SK-N-SH (cell line): Measurements from ENCODE around the gene ZCCHC14. TPM values are rescaled to one million over a fixed set of nuclear protein-coding genes. Genes with fewer than 3 reads are reported as not detected.

ENCODE experiments used
- CTCF ChIA-PET: fragments of 300-600, 350-600 bp; formaldehyde crosslinking; extraction: SDS; loops from one replicate; lab custom pipeline; 2021; lab: Yijun Ruan, JAX
- POLR2A ChIA-PET: fragments of 350-600 bp; sonication (Branson Sonifier 250); formaldehyde crosslinking; extraction: SDS; loops from one replicate; lab custom pipeline; 2020; ENCODE audit warnings: antibody characterized with exemption, inconsistent platforms; lab: Yijun Ruan, JAX
- DNase-seq: peaks from one replicate; pipeline ENCODE4 v3.0.0; 2012
- H2AFZ ChIP-seq: fragments of 200-600 bp; sonication (generic); 2 replicates; pipeline ENCODE4 v1.8.1; 2016; ENCODE audit warnings: antibody characterized with exemption, mild to moderate bottlenecking, low read depth
- H3F3A ChIP-seq: fragments of 200-600 bp; sonication (generic); replicated peaks from 2 replicates; pipeline ENCODE3; 2016; ENCODE audit warnings: antibody characterized with exemption, mild to moderate bottlenecking; ENCODE audit not compliant: insufficient read depth
- H3K27ac ChIP-seq, 2 experiments: fragments of 200-500 bp in 1 of 2; fragments of 200-600 bp in 1 of 2; sonication (Bioruptor generic) in 1 of 2; sonication (generic), shearing (Covaris generic) in 1 of 2; 2 replicates each; pipeline versions ENCODE4 v1.5.1 to v1.6.1; 2014 to 2016; ENCODE audit warnings: low read depth in 2 of 2, inconsistent platforms in 1 of 2, low read length in 1 of 2, mild to moderate bottlenecking in 1 of 2, mixed read lengths in 1 of 2
- H3K27me3 ChIP-seq: fragments of 200-600 bp; sonication (generic), shearing (Covaris generic); 2 replicates; pipeline ENCODE4 v1.6.1; 2016; ENCODE audit warnings: mixed run types; ENCODE audit not compliant: insufficient read depth
- H3K36me3 ChIP-seq, 2 experiments: fragments of 200-500 bp in 1 of 2; fragments of 200-600 bp in 1 of 2; sonication (Bioruptor generic) in 1 of 2; sonication (generic) in 1 of 2; replicated peaks in 1 of 2; 2 replicates each; pipeline versions ENCODE3 to v1.5.1; 2014 to 2016; ENCODE audit warnings: low read length in 1 of 2, mild to moderate bottlenecking in 1 of 2; ENCODE audit not compliant: insufficient read depth in 2 of 2, control insufficient read depth in 1 of 2
- H3K4me1 ChIP-seq, 2 experiments: fragments of 200-500 bp in 1 of 2; fragments of 200-600 bp in 1 of 2; sonication (Bioruptor generic) in 1 of 2; sonication (generic), shearing (Covaris generic) in 1 of 2; 2 replicates each; pipeline versions ENCODE4 v1.5.1 to v1.6.1; 2014 to 2016; ENCODE audit warnings: low read depth in 1 of 2, low read length in 1 of 2, mixed run types in 1 of 2; ENCODE audit not compliant: insufficient read depth in 2 of 2, control insufficient read depth in 1 of 2
- H3K4me2 ChIP-seq: fragments of 200-600 bp; sonication (generic), shearing (Covaris generic); 2 replicates; pipeline ENCODE4 v1.6.1; 2017; ENCODE audit warnings: mixed run types
- H3K4me3 ChIP-seq, 2 experiments: fragments of 200-500 bp in 1 of 2; fragments of 200-600 bp in 1 of 2; sonication (Bioruptor generic) in 1 of 2; sonication (generic), shearing (Covaris generic) in 1 of 2; 2 replicates each; pipeline versions ENCODE4 v1.5.1 to v1.8.1; 2014 to 2016; ENCODE audit warnings: low read depth in 2 of 2, inconsistent platforms in 1 of 2, low read length in 1 of 2, mild to moderate bottlenecking in 1 of 2, mixed read lengths in 1 of 2, moderate library complexity in 1 of 2
- H3K79me2 ChIP-seq: fragments of 200-600 bp; sonication (generic); 2 replicates; pipeline ENCODE4 v1.8.1; 2017; ENCODE audit warnings: mild to moderate bottlenecking; ENCODE audit not compliant: insufficient read depth
- H3K9ac ChIP-seq: fragments of 200-600 bp; sonication (generic); 2 replicates; pipeline ENCODE4 v1.6.1; 2017; ENCODE audit warnings: mixed run types
- H3K9me2 ChIP-seq: fragments of 200-600 bp; sonication (generic); 2 replicates; pipeline ENCODE4 v1.6.1; 2017; ENCODE audit warnings: mixed run types
- H3K9me3 ChIP-seq: fragments of 200-600 bp; sonication (generic); 2 replicates; pipeline ENCODE4 v1.6.1; 2017; ENCODE audit warnings: mixed run types, mild to moderate bottlenecking, moderate library complexity
- H4K20me1 ChIP-seq: fragments of 200-600 bp; sonication (generic); 2 replicates; pipeline ENCODE4 v1.6.1; 2017; ENCODE audit warnings: mild to moderate bottlenecking, mixed run types; ENCODE audit not compliant: insufficient read depth
- FOXJ3 ChIP-seq: sonication (generic); formaldehyde crosslinking; IDR thresholded peaks from 2 replicates; pipeline ENCODE4 v1.5.1; 2020; ENCODE audit warnings: mild to moderate bottlenecking, missing genetic modification reagents
- GABPA ChIP-seq: IDR thresholded peaks from 2 replicates; pipeline ENCODE4 v1.4.0; 2012; ENCODE audit warnings: low read depth, mild to moderate bottlenecking
- GATA2 ChIP-seq: sonication (generic); formaldehyde crosslinking; IDR thresholded peaks from 2 replicates; pipeline ENCODE4 v1.5.0; 2020; ENCODE audit warnings: mild to moderate bottlenecking, missing genetic modification reagents
- MEF2A ChIP-seq: IDR thresholded peaks from 2 replicates; pipeline ENCODE4 v1.4.0; 2012; ENCODE audit warnings: low read depth, borderline replicate concordance
- MXI1 ChIP-seq: IDR thresholded peaks from 2 replicates; pipeline ENCODE4 v1.6.1; 2012; ENCODE audit warnings: mild to moderate bottlenecking, low read depth, low read length, improper control_type of control experiment
- RAD21 ChIP-seq: IDR thresholded peaks from 2 replicates; pipeline ENCODE4 v1.6.1; 2012; ENCODE audit warnings: mild to moderate bottlenecking, low read length
- RFX5 ChIP-seq: IDR thresholded peaks from 2 replicates; pipeline ENCODE4 v1.6.1; 2012; ENCODE audit warnings: mild to moderate bottlenecking, improper control_type of control experiment, low read length
- SIN3A ChIP-seq: IDR thresholded peaks from 2 replicates; pipeline ENCODE4 v1.6.1; 2012; ENCODE audit warnings: low read depth, mild to moderate bottlenecking, low read length, moderate library complexity, borderline replicate concordance
- TAF1 ChIP-seq: IDR thresholded peaks from 2 replicates; pipeline ENCODE4 v1.6.1; 2012; ENCODE audit warnings: low read depth, mild to moderate bottlenecking, low read length, moderate library complexity, borderline replicate concordance
- TEAD4 ChIP-seq: IDR thresholded peaks from 2 replicates; pipeline ENCODE4 v1.4.0; 2012; ENCODE audit warnings: mild to moderate bottlenecking, borderline replicate concordance; ENCODE audit not compliant: insufficient read depth
- WGBS: methylation state at CpG from one replicate; pipeline ENCODE4 v1.1.6; 2017; ENCODE audit warnings: low lambda C conversion rate; 5-methylcytosine and 5-hydroxymethylcytosine counted together
- polyA plus RNA-seq, 3 experiments: library from polyadenylated mRNA; depleted of rRNA; stranded (reverse); fragments of >200 nt; gene quantifications; 2 replicates each; pipeline ENCODE4 v1.2.3, GENCODE V29; 2012
- TF ChIP-seq, protein P1 (sequence below): IDR thresholded peaks from 2 replicates; pipeline ENCODE4 v1.4.0; 2012; ENCODE audit warnings: low read depth, borderline replicate concordance
- TF ChIP-seq, protein P2 (sequence below): IDR thresholded peaks from 2 replicates; pipeline ENCODE4 v1.4.0; 2012; ENCODE audit warnings: low read depth, borderline replicate concordance
- TF ChIP-seq, protein P3 (sequence below): IDR thresholded peaks from 2 replicates; pipeline ENCODE4 v1.4.0; 2012; ENCODE audit warnings: low read depth
- TF ChIP-seq, protein P4 (sequence below): fragments of 150-350 bp; IDR thresholded peaks from 2 replicates; pipeline ENCODE4 v1.6.1; 2017; ENCODE audit warnings: antibody characterized with exemption, low read length, low read depth, borderline replicate concordance
- TF ChIP-seq, protein P5 (sequence below): fragments of 150-350 bp; IDR thresholded peaks from 2 replicates; pipeline ENCODE4 v1.6.1; 2016; ENCODE audit warnings: mild to moderate bottlenecking, low read depth, low read length

The ZCCHC14 gene
- polyA plus RNA-seq, 1 of the 3 experiments (the other 2 are of a cell fraction): 5.7 TPM

DNA sequence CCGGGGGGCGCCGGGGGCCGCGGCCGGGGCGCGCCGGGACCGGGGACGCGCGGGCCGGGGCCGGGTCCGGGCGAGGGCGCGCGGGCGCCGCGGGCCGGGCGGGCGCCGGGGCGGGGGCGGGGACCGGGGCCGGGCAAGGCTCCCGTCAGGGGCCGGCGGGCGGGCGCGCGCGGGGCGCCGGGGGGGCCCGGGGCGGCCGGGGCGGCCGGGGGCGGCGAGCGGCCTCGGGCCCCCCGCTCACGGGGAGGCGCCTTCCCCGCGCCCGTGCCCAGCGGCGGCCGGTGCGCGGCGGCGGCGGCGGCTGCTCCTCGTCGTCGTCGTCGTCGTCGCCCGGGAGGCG is 563 bp downstream of the ZCCHC14 start:
- Histone ChIP-seq H3K4me1 (peaks cover 9 to 36% of the 10 kb centered on the region in 2 experiments), H3K27me3 (no peaks in the 10 kb centered on the region), H3K9me3 (no peaks in the 10 kb centered on the region), H3F3A (no peaks in the 10 kb centered on the region), H3K36me3 (no peaks in the 10 kb centered on the region), H3K27ac (peak overlapping the region in 1 of 2 experiments; percentile 78; a peak in 2 of 4 replicates)
- TF ChIP-seq GABPA: no peak
- TF ChIP-seq, protein P1, sequence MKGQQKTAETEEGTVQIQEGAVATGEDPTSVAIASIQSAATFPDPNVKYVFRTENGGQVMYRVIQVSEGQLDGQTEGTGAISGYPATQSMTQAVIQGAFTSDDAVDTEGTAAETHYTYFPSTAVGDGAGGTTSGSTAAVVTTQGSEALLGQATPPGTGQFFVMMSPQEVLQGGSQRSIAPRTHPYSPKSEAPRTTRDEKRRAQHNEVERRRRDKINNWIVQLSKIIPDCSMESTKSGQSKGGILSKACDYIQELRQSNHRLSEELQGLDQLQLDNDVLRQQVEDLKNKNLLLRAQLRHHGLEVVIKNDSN: no peak
- TF ChIP-seq, protein P2, sequence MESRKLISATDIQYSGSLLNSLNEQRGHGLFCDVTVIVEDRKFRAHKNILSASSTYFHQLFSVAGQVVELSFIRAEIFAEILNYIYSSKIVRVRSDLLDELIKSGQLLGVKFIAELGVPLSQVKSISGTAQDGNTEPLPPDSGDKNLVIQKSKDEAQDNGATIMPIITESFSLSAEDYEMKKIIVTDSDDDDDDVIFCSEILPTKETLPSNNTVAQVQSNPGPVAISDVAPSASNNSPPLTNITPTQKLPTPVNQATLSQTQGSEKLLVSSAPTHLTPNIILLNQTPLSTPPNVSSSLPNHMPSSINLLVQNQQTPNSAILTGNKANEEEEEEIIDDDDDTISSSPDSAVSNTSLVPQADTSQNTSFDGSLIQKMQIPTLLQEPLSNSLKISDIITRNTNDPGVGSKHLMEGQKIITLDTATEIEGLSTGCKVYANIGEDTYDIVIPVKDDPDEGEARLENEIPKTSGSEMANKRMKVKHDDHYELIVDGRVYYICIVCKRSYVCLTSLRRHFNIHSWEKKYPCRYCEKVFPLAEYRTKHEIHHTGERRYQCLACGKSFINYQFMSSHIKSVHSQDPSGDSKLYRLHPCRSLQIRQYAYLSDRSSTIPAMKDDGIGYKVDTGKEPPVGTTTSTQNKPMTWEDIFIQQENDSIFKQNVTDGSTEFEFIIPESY: no peak
- TF ChIP-seq MXI1: no peak
- TF ChIP-seq, all 33 proteins: peak for 0
- WGBS: no CpG with 5 or more reads among the region's 74 CpGs
- ChIA-PET CTCF (interaction anchor here (0.6 to 2.4 kb wide), 4 partner anchors 19 to 75 kb away, joined by 3 to 10 read pairs (median 6); no protein-coding TSS in a partner anchor), POLR2A (interaction anchor here (1.1 kb wide), 1 partner anchor 17 kb away, joined by 3 read pairs; no protein-coding TSS in a partner anchor)
- Histone ChIP-seq H3K4me3 (peak overlapping the region in 1 of 2 experiments; percentile 65; a peak in 2 of 4 replicates), H3K79me2 (peaks cover 46% of the 10 kb centered on the region), H3K9ac (no peak overlapping the region), H2AFZ (no peak overlapping the region), H4K20me1 (peaks cover 47% of the 10 kb centered on the region), H3K4me2 (no peak overlapping the region), H3K9me2 (no peaks in the 10 kb centered on the region)
- peak; percentile 57 for DNase-seq

DNA sequence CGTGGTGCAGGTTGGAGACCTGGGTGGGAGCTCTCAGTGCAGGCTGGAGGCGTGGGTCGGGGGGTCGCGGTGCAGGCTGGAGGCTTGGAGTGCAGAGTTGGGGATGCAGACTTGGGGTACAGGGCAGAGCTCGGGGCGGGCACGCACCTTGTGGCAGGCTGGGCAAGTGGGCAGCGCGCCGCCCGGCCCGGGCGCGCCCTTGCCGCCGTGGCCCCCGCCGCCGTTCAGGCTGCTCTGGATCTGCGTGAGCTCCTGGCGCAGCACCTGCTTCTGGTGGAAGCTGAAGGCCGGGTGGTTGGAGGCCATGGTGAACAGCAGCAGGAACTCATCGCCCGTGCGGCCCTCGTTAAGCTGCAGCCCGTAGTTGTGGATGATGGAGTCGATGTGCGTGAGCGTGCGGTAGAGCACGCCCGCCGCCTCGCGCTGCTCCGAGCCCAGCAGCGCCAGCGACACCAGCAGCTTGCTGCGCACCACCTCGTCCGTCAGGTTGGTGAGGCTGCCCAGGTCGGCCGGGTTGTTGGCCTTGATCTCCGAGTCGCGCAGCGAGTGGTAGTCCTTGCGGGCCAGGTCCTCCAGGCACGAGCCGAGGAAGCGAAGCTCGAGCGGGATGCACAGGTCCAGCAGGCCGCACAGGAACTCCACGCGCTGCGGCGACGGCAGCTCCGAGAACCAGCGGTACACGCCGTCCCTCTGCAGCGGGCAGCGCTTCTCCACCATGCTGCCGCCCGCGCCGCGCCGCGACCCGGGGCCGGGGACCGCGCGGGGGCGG is 1.1 kb downstream of the ZCCHC14 start:
- no peaks in the 10 kb centered on the region for H3K9me2 ChIP-seq
- DNase-seq: peak; percentile 47
- H3K79me2 ChIP-seq: peaks cover 52% of the 10 kb centered on the region
- no peak overlapping the region; a peak in 1 of 4 replicates for H3K27ac ChIP-seq
- 7% methylated on average over 34 of the region's 80 CpGs for WGBS
- no peaks in the 10 kb centered on the region for H3K36me3 ChIP-seq
- no peaks in the 10 kb centered on the region for H3K27me3 ChIP-seq
- CTCF ChIA-PET: interaction anchor here (0.6 to 2.4 kb wide), 7 partner anchors 18 to 98 kb away, joined by 3 to 10 read pairs (median 5); no protein-coding TSS in a partner anchor
- POLR2A ChIA-PET: interaction anchor here (0.6 to 1.1 kb wide), 4 partner anchors 17 to 48 kb away, joined by 3 read pairs; no protein-coding TSS in a partner anchor
- peaks cover 14 to 40% of the 10 kb centered on the region in 2 experiments for H3K4me1 ChIP-seq
- peak overlapping the region; percentile 82 for H3K4me2 ChIP-seq
- H2AFZ ChIP-seq: no peak overlapping the region
- H3K9me3 ChIP-seq: no peaks in the 10 kb centered on the region
- no peak for TF ChIP-seq GATA2
- no peak for TF ChIP-seq MEF2A
- TF ChIP-seq, protein P2: no peak
- TF ChIP-seq, protein P3, sequence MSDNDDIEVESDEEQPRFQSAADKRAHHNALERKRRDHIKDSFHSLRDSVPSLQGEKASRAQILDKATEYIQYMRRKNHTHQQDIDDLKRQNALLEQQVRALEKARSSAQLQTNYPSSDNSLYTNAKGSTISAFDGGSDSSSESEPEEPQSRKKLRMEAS: peak; percentile 27; the same call in 1 of the 2 replicates
- TF ChIP-seq TEAD4: no peak
- TF ChIP-seq FOXJ3 (CRISPR knock-in tag): no peak
- no peak for TF ChIP-seq SIN3A
- TF ChIP-seq, protein P4, sequence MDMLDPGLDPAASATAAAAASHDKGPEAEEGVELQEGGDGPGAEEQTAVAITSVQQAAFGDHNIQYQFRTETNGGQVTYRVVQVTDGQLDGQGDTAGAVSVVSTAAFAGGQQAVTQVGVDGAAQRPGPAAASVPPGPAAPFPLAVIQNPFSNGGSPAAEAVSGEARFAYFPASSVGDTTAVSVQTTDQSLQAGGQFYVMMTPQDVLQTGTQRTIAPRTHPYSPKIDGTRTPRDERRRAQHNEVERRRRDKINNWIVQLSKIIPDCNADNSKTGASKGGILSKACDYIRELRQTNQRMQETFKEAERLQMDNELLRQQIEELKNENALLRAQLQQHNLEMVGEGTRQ: no peak
- TF ChIP-seq, protein P5, sequence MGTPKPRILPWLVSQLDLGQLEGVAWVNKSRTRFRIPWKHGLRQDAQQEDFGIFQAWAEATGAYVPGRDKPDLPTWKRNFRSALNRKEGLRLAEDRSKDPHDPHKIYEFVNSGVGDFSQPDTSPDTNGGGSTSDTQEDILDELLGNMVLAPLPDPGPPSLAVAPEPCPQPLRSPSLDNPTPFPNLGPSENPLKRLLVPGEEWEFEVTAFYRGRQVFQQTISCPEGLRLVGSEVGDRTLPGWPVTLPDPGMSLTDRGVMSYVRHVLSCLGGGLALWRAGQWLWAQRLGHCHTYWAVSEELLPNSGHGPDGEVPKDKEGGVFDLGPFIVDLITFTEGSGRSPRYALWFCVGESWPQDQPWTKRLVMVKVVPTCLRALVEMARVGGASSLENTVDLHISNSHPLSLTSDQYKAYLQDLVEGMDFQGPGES: no peak
- no peak for TF ChIP-seq RFX5
- TF ChIP-seq RAD21: peak; percentile 35
- no peak for TF ChIP-seq TAF1
- no peaks in the 10 kb centered on the region for H3F3A ChIP-seq
- peak overlapping the region; percentile 48; the same call in 1 of the 2 replicates for H3K9ac ChIP-seq
- H4K20me1 ChIP-seq: peaks cover 52% of the 10 kb centered on the region
- H3K4me3 ChIP-seq: peak overlapping the region; percentile 59 to 64
